HCT116 (cell line): ENCODE measurements around the gene TRPM1. TPM values are rescaled to one million over a fixed set of nuclear protein-coding genes. Genes with fewer than 3 reads are reported as not detected.

ENCODE experiments used
- ATAC-seq: fragments of 200-7000 bp; cut with Tn5 transposase; 2 replicates; pipeline ENCODE4 v1.9.1; 2020; ENCODE audit warnings: mild to moderate bottlenecking, moderate library complexity
- BruUV-seq: library from RNA; stranded (reverse); fragments of 400-500 nt; replicated peaks from 2 replicates; lab custom pipeline; 2021; lab: Mats Ljungman, UMichigan
- CTCF ChIA-PET: fragments of 300-600 bp; sonication (Branson Sonifier 250); formaldehyde crosslinking; loops from one replicate; lab custom pipeline; 2021; ENCODE audit warnings: antibody characterized with exemption; lab: Charles Lee
- POLR2A ChIA-PET: fragments of 300-600, 350-600 bp; sonication (Branson Sonifier 250); formaldehyde crosslinking; loops from one replicate; lab custom pipeline; 2021; ENCODE audit warnings: antibody characterized with exemption; lab: Charles Lee
- RAD21 ChIA-PET, 2 experiments: fragments of 300-600 bp; sonication (Branson Sonifier 250); formaldehyde crosslinking; loops; one replicate each; lab custom pipeline; 2023; ENCODE audit warnings: low total read pairs in 2 of 2; ENCODE audit not compliant: uncharacterized antibody in 2 of 2, unreplicated experiment in 2 of 2, low non-redundant PET in 1 of 2; lab: Charles Lee
- DNase-seq: peaks from one replicate; pipeline ENCODE4 v3.0.0-alpha.2; 2010; ENCODE audit warnings: low read depth, low spot score
- H2AFZ ChIP-seq: fragments of 200-600 bp; shearing (Covaris generic), sonication (generic); 2 replicates; pipeline ENCODE4 v1.6.1; 2017; ENCODE audit warnings: low read depth, mixed run types, mixed read lengths, antibody characterized with exemption, low read length; ENCODE audit not compliant: poor library complexity, severe bottlenecking
- H3K27ac ChIP-seq: 2 replicates; pipeline ENCODE4 v1.5.1; 2012; ENCODE audit warnings: low read depth, low read length
- H3K27me3 ChIP-seq: fragments of 200-600 bp; sonication (generic); 2 replicates; pipeline ENCODE4 v1.6.1; 2016; ENCODE audit warnings: mixed run types, low read length, mixed read lengths; ENCODE audit not compliant: insufficient read depth
- H3K36me3 ChIP-seq, 2 experiments: fragments of 200-500 bp in 1 of 2; fragments of 200-600 bp in 1 of 2; sonication (Bioruptor generic) in 1 of 2; sonication (generic) in 1 of 2; 2 replicates each; pipeline versions ENCODE4 v1.5.1 to v1.6.1; 2014 to 2016; ENCODE audit warnings: low read length in 2 of 2, inconsistent platforms in 1 of 2, mixed read lengths in 1 of 2, mixed run types in 1 of 2; ENCODE audit not compliant: insufficient read depth in 2 of 2, control insufficient read depth in 1 of 2
- H3K4me1 ChIP-seq, 2 experiments: fragments of 200-600 bp in 1 of 2; sonication (generic) in 1 of 2; 2 replicates each; pipeline versions ENCODE4 v1.5.1 to v1.6.1; 2012 to 2017; ENCODE audit warnings: low read length in 2 of 2, inconsistent platforms in 1 of 2, mild to moderate bottlenecking in 1 of 2, mixed read lengths in 1 of 2, mixed run types in 1 of 2, moderate library complexity in 1 of 2; ENCODE audit not compliant: insufficient read depth in 2 of 2, control insufficient read depth in 1 of 2
- H3K4me2 ChIP-seq: fragments of 200-600 bp; sonication (generic); 2 replicates; pipeline ENCODE4 v1.6.1; 2017; ENCODE audit warnings: mixed run types, low read length, mixed read lengths
- H3K4me3 ChIP-seq, 2 experiments: fragments of 200-600 bp in 1 of 2; sonication (generic) in 1 of 2; replicated peaks in 1 of 2; 2 replicates each; pipeline ENCODE4 v1.5.1; 2011 to 2016; ENCODE audit warnings: low read length in 2 of 2, control low read depth in 1 of 2, low read depth in 1 of 2, mild to moderate bottlenecking in 1 of 2, mixed read lengths in 1 of 2, mixed run types in 1 of 2
- H3K79me2 ChIP-seq: fragments of 200-600 bp; sonication (generic); 2 replicates; pipeline ENCODE4 v1.6.1; 2017; ENCODE audit warnings: mild to moderate bottlenecking, mixed run types, low read length, moderate library complexity, mixed read lengths; ENCODE audit not compliant: insufficient read depth
- H3K9ac ChIP-seq: fragments of 200-600 bp; sonication (generic); 2 replicates; pipeline ENCODE4 v1.6.1; 2016; ENCODE audit warnings: low read length, mixed read lengths
- H3K9me2 ChIP-seq: fragments of 200-600 bp; sonication (generic), shearing (Covaris generic); 2 replicates; pipeline ENCODE4 v1.6.1; 2017; ENCODE audit warnings: mixed run types, mild to moderate bottlenecking, moderate library complexity; ENCODE audit not compliant: insufficient read depth
- H3K9me3 ChIP-seq, 2 experiments: fragments of 200-500 bp in 1 of 2; fragments of 200-600 bp in 1 of 2; sonication (Bioruptor generic) in 1 of 2; sonication (generic) in 1 of 2; 2 replicates each; pipeline ENCODE4 v1.6.1; 2014 to 2017; ENCODE audit warnings: low read length in 2 of 2, mixed read lengths in 2 of 2, inconsistent platforms in 1 of 2, low read depth in 1 of 2, mild to moderate bottlenecking in 1 of 2, mixed run types in 1 of 2, moderate library complexity in 1 of 2; ENCODE audit not compliant: control insufficient read depth in 1 of 2, insufficient read depth in 1 of 2
- H4K20me1 ChIP-seq: fragments of 200-600 bp; sonication (generic), shearing (Covaris generic); 2 replicates; pipeline ENCODE4 v1.6.1; 2017; ENCODE audit warnings: mixed run types, mild to moderate bottlenecking, moderate library complexity; ENCODE audit not compliant: insufficient read depth
- ATF3 ChIP-seq: IDR thresholded peaks from 2 replicates; pipeline ENCODE4 v1.6.1; 2012
- CEBPB ChIP-seq: IDR thresholded peaks from 2 replicates; pipeline ENCODE4 v1.6.1; 2012; ENCODE audit warnings: low read depth
- CTCF ChIP-seq, 3 experiments: fragments of 200-600 bp in 1 of 3; sonication (generic) in 1 of 3; IDR thresholded peaks in 2 of 3; conservative IDR thresholded peaks in 1 of 3; 2 replicates each; pipeline ENCODE4 v1.5.1; 2012 to 2017; ENCODE audit warnings: low read depth in 2 of 3, low read length in 2 of 3, antibody characterized with exemption in 1 of 3, borderline replicate concordance in 1 of 3, control low read depth in 1 of 3, mild to moderate bottlenecking in 1 of 3, mixed read lengths in 1 of 3, mixed run types in 1 of 3, moderate library complexity in 1 of 3; ENCODE audit not compliant: insufficient read depth in 1 of 3
- ELF1 ChIP-seq: IDR thresholded peaks from 2 replicates; pipeline ENCODE4 v1.6.1; 2012; ENCODE audit warnings: low read depth, borderline replicate concordance
- EZH2 ChIP-seq: fragments of 200-600 bp; sonication (generic); IDR thresholded peaks from 2 replicates; pipeline ENCODE4 v1.6.1; 2017; ENCODE audit warnings: antibody characterized with exemption, mixed run types
- JUND ChIP-seq: IDR thresholded peaks from 2 replicates; pipeline ENCODE4 v1.6.1; 2012
- POLR2A ChIP-seq: IDR thresholded peaks from 2 replicates; pipeline ENCODE4 v1.7.0; 2011; ENCODE audit warnings: borderline replicate concordance; ENCODE audit not compliant: insufficient read depth, insufficient read length; ENCODE audit errors: extremely low read depth
- SIN3A ChIP-seq: IDR thresholded peaks from 2 replicates; pipeline ENCODE4 v1.6.1; 2012; ENCODE audit warnings: low read depth
- SP1 ChIP-seq: IDR thresholded peaks from 2 replicates; pipeline ENCODE4 v1.6.1; 2012; ENCODE audit warnings: low read depth
- TCF7L2 ChIP-seq: IDR thresholded peaks from 2 replicates; pipeline ENCODE4 v1.7.0; 2011; ENCODE audit warnings: borderline replicate concordance, inconsistent platforms; ENCODE audit not compliant: insufficient read depth, insufficient read length; ENCODE audit errors: extremely low read depth
- YY1 ChIP-seq: IDR thresholded peaks from 2 replicates; pipeline ENCODE4 v1.6.1; 2011; ENCODE audit warnings: low read length, low read depth, moderate library complexity, mild to moderate bottlenecking; ENCODE audit not compliant: insufficient replicate concordance; ENCODE audit errors: extremely low read depth
- ZFX ChIP-seq: fragments of 450-650 bp; IDR thresholded peaks from 2 replicates; pipeline ENCODE4 v1.6.1; 2017
- intact Hi-C: fragments of 100-400 bp; cut with micrococcal nuclease; formaldehyde crosslinking; loops from 2 replicates; pipeline ENCODE4 v1.10.0; 2022
- total RNA-seq: library from RNA; stranded (reverse); gene quantifications from one replicate; pipeline ENCODE4 v1.2.1, GENCODE V29; 2021; ENCODE audit not compliant: unreplicated experiment

The TRPM1 gene
- total RNA-seq, 1 experiment from 2014 or later, result not detected

GRCh38 chr15:31060429-31061140 lies 40.9 kb downstream of the TRPM1 start:
- intact Hi-C loops, result no loop called here
- Histone ChIP-seq H3K9ac (no peak overlapping the region), H3K36me3 (no peaks in the 10 kb centered on the region), H3K9me3 (no peaks in the 10 kb centered on the region), H3K4me1 (no peaks in the 10 kb centered on the region), H4K20me1 (no peaks in the 10 kb centered on the region), H3K79me2 (no peaks in the 10 kb centered on the region), H3K27ac (no peak overlapping the region), H2AFZ (no peak overlapping the region), H3K4me2 (no peak overlapping the region), H3K27me3 (no peaks in the 10 kb centered on the region), H3K9me2 (no peaks in the 10 kb centered on the region), H3K4me3 (no peak overlapping the region)
- ChIA-PET CTCF (no interaction called here), RAD21 (no interaction called here), POLR2A (no interaction called here)
- DNase-seq (no peak), ATAC-seq (no peak)
- no peak for TF ChIP-seq YY1
- TF ChIP-seq JUND, result no peak
- TF ChIP-seq CEBPB, result no peak
- no peak for TF ChIP-seq ZFX
- no peak for TF ChIP-seq EZH2
- TF ChIP-seq TCF7L2, result no peak
- TF ChIP-seq ATF3, result no peak
- no peak for TF ChIP-seq SP1
- no peak for TF ChIP-seq CTCF (IDR thresholded peaks at IDR 0.05 in 2 of 3, conservative IDR thresholded peaks at IDR 0.05 in 1 of 3; ENCODE audit: borderline replicate concordance in 1 of 3, insufficient read depth in 1 of 3, low read depth in 2 of 3, low read length in 2 of 3)
- TF ChIP-seq SIN3A, result no peak
- no peak for TF ChIP-seq ELF1
- TF ChIP-seq POLR2A, result no peak
- no TSS peak for BruUV-seq
